Anterior cingulate cortex (tissue), 58 donors: Measurements from ENCODE around the gene PLD4.
"Not testable (repeated sequence)": the region's sequence is repeated elsewhere in the genome, so short reads cannot be mapped to it uniquely, and the experiment has no call there.

Experiments used
- DNase-seq, 58 donors: peaks; one replicate each; lab custom pipeline; 2025; lab: John Stamatoyannopoulos, UW

Gene PLD4, protein sequence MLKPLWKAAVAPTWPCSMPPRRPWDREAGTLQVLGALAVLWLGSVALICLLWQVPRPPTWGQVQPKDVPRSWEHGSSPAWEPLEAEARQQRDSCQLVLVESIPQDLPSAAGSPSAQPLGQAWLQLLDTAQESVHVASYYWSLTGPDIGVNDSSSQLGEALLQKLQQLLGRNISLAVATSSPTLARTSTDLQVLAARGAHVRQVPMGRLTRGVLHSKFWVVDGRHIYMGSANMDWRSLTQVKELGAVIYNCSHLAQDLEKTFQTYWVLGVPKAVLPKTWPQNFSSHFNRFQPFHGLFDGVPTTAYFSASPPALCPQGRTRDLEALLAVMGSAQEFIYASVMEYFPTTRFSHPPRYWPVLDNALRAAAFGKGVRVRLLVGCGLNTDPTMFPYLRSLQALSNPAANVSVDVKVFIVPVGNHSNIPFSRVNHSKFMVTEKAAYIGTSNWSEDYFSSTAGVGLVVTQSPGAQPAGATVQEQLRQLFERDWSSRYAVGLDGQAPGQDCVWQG

DNA sequence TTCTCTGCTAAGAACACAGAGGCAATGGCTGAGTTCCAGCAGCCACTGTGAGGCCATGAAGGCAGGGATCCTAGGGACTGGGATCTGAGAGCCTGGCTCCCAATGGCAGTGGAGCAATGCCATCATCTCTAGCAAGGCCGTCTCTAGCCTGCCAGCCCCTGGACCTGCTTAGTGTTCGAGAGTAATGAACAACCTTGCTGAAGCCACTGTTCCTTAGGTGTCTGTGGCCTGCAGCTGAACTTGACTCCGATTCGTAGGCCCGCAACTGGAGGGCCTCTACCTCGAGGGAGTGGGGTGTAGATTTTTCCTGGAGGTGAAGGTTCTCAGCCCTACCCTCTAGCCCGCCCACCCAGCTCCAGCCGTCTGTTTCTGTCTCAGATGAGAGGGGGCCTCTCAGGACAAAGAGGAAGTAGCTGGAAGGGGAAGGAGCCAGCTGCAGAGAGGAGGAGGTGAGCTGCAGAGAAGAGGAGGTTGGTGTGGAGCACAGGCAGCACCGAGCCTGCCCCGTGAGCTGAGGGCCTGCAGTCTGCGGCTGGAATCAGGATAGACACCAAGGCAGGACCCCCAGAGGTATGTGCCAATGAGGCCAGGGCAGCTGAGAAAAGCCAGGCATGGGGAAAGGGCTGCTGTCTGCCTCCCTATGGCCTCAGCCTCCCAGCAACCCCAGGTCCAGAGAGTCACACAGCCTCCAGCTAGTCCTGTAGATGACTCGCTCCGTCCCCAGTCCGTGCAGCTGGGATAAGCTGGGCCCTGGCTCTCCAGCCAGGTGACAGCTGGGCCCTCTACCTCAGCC is at the start of gene PLD4:
Gene PLD4, plus strand, starts transcription at position 459 of the 793 bp plus-strand sequence. CDS start 2,262 bp downstream, outside the sequence.
- DNase-seq, result no peak

DNA sequence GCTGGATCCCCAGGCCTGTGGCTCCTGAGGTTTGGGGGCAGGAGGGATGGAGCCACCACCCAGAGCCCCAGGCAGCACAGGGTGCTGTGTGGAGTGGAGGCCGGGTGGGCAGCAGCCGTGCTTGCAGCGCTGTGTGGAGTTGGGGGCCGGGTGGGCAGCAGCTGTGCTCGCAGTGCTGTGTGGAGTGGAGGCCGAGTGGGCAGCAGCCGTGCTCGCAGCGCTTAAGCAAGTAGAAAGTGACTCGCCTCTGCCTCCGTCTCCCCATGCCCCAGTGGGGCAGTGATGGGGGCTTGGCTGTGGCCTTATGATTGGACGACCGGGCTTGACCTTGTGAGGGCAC is 49.3 kb upstream of the PLD4 start:
- DNase-seq, result no peak

DNA sequence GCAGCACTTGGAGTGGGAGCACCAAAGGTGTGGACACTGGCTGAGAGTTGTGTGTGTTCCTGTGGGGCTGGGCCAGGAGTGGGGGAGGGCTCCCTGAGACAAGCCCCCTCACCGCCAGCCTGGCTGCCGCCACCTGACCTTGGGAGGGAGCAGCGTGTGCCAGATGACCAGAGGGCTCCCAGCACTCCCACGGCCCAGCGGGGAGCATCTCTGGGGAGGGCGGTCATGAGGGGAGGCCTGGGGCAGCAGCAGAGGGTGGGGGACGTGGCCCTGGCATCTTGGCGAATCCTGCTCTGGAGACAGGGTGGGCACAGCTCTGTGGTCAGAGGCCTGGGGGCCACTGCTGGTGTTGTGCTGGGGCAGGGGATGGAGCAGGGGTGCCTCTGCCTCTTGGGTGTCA is 48.9 kb upstream of the PLD4 start:
- DNase-seq, result no peak

DNA sequence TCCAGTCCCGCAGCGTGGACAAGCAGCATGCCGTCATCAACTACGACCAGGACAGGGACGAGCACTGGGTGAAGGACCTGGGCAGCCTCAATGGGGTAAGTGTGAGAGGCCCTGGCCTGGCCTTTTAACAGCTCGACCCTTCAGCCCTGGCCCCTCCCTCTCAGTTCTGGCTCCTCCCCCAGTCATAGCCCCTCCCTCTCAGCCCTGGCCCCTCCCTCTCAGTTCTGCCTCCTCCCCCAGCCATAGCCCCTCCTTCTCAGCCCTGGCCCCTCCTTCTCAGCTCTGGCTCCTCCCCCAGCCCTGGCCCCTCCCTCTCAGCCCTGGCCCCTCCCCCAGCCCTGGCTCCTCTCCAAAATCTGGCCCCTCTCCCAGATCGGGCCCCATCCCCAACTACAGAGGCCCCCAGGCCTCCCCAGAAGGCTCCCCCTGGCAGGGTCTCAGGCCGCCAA is 48.4 kb upstream of the PLD4 start:
- peak in 1 of 58 donors; percentile 40 for DNase-seq

DNA sequence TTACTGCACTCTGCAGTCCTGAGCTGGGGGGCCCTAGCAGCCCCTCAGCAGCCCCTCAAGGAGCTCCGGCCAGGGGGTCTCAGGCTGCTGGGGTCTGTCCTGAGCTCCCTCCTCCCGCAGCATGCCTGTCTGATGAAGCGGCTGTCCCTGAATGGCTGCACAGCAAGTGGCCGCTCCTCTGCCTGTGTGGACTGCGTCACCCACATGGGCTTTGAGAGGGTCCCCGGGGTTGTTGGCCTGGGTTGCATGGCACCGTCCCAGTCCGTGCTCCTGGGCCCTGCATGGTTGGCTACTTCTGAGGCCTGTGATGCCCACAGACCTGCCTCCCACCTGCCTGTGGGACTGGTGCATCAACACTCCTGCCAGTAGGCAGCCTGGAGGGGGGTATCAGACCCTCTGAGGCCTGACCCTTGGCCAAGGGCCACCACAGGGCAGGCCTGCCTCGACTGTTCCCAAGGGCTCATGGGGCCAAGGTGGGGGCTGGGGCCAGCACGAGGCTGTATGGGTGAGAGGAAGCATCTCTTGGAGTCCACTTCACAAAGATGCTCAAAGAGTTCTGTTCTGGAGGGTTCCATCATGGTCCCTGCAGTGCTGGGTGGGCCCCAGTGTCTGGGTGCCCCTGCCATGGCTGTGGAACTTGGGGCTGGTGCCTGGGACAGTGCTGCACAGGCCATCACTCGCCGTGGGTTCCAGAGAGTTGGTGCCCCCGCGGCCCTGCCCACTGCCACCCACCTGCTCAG is 47.4 kb upstream of the PLD4 start:
- DNase-seq, result no peak

DNA sequence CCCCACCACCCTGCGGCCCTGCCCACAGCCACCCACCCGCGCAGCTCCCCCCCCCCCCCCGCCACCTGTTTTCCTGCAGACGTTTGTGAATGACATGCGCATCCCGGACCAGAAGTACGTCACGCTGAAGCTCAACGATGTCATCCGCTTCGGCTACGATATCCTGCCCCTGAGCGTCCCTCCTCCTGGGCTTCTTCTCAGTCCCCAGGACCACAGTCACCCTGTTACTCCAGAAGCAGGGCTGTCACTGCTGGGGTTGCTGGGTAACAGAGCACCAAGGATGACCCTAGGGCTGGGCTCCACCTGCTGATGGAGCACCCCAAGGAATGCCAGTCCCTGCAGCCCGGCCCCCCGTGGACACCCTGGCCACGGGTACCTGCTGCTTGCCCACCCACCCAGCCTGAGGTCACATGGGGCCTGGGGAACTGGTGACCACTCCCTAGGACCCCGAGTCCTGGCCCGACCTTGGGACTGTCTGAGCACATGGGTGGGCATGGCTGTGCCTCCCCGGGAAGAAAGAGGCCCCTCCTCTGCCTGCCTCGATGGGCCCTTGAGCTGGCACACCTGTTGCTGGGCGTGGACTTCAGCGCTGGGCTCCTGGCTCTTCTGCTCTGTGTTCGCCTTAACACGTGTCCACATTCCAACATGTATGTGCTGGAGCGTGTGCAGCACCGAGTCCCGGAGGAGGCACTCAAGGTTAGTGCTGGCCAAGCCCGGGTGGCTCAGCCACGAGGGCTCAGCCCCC is 46.7 kb upstream of the PLD4 start:
- no peak for DNase-seq

DNA sequence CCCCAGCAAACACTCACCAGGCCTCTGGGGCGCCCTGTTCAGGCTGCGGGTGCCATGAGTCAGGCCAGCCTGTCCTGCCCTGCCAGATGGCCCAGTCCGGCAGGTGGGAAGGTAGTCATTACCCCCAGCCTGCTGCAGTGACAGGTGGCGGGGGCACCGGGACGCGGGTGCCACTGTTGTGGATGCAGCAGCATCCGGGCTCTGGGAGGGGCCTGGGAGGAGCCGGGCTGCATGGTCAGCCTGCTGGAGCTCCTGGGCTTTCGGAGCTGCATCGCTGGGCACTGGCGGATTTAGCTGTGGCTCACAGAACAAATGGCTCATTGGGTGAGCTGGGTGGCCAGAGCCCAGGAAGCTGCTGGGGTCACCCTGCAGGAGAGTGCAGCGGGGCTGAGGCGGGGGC is 46.1 kb upstream of the PLD4 start:
- DNase-seq, result no peak

DNA sequence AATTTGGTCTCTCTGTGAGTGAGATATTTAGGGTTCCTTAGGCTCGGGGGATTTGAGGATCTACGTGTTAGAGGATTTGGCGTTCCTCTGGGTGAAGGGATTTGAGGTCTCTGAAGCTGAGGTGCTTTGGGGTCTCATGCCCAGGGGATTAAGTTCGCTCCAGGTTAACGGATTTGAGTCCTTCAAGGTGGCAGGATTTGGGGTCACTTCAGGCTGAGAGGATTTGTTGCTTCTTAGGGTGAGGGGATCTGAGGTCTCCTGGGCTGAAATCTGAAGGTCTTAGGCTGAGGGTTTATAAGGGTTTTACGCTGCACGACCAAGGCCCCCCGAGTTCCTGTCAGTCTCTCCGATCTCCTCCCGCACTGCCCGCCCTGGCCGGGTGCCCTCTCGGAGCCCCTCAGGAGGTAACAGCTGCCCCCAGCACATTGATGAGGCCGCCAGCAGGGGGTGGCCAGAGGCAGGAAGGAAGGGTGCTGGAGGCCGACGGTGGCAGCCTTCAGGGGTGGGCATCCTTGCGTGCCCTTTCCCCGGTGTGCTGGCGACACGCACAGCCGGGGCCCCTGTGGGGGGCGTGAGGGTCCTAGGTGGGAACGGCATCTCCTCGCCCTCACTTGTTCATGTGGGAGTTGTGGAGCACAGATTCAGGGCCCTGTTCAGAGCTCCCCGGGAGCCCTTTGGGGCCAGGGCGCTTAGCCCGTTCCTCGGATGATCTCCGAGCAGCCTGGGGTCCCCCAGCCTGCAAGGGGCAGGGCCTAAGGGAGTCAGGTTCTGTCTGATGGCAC is 45.3 kb upstream of the PLD4 start:
- DNase-seq, result no peak

DNA sequence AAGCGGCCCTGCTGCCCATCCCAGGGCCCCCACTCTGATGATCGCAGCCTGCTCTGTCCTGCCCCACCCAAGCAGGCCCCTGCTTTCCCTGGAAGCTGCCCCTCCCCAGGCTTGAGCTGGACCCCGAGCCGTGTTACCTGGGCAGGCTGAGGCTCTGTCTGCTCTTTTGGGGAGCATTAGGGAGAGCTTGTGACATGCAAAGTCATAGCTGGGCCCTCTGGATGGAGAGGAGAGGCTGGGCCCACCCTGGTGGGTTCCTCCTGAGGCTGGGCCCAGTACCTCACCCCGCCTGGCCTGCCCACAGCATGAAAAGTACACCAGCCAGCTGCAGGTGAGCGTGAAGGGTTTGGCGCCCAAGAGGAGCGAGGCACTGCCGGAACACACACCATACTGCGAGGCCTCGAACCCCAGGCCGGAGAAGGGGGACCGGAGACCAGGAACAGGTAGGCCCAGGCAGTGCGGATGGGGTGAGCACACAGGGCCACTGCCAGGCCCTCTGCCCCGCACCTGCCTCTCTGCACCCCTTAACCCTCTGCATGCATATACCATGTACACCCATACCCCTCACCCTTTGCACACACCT is 44.6 kb upstream of the PLD4 start:
- DNase-seq, result no peak

DNA sequence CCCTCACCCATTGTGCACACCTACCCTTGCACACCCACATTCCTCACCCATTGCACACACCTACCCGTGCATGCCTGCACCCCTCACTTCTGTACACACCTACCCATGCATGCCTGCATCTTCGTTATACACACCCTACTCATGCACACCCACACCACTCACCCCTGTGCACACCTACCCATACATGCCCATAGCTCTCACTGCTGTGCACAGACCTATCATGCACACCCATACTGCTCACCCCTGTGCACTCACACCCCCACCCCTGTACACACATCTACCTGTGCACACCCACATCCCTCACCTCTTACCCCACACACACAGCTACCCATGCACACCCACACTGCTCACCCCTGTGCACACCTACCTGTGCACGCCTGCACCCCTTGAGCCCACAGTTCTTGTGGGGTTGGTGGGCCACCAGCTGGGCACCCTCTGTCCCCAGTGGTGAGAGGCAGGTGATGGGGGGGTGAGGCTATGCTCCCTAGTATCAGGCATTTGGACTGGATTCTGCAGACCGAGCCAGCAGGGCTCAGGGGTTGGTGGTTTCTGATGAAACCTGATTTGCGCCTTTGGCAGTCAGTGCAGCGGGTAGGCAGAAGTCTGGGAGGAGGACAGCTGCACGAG is 44.0 kb upstream of the PLD4 start:
- DNase-seq, result no peak

DNA sequence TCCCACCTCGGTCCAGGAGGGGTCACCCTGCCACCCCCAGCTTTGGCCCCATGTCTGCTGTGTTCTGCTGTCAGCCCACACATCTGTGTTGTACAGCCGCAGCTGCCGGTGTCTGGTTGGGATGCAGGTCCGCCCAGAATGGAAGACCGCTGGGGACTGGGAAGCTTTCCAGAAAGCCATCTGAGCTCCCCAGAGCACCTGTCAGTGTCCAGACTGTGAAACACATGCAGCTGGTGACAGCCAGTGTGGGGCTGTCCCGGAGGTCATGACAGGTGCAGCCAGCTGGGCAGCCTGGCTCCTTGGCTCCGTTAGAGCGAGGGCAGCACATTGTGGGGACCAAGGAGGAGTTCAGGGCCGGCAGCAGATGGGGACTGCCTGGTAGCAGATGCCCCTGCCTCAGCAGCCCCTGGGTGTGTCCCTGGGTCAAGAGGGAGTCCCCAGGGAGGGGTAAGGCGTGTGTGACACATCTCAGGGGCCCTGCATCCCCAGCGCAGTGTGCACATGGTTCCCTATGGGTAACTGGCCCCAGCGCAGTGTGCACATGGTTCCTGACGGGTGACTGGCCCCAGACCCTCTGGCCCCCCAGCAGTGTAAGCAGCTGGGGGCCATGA is 43.2 kb upstream of the PLD4 start:
- DNase-seq, result no peak

DNA sequence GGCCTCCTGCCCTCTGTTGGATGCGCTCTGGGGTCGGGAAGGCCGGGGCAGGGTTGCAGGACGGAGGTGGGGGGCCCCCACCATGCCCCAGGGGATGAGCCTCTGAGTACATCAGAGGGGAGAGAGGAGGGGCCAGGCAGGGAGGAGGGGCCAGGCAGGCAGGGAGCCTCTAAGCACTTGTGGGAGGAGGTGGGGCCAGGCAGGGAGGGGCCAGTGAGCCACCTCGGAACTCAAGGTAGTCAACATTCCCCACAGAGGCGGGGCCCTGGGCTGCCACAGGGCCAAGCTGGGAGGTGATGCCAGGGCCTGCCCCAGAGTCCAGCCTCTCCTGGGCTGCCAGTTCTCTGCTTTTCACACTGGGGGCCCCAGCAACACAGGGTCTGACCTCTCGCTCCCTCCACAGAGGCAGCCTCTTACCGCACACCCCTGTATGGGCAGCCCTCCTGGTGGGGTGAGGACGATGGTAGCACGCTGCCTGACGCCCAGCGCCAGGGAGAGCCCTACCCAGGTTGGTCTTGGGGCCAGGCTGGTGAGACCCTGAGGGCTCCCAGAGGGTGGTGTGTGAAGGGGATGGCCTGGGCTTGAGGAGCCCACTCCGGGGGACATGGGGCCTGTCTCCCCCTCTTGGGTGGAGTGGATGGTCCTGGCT is 42.2 kb upstream of the PLD4 start:
- DNase-seq, result no peak

DNA sequence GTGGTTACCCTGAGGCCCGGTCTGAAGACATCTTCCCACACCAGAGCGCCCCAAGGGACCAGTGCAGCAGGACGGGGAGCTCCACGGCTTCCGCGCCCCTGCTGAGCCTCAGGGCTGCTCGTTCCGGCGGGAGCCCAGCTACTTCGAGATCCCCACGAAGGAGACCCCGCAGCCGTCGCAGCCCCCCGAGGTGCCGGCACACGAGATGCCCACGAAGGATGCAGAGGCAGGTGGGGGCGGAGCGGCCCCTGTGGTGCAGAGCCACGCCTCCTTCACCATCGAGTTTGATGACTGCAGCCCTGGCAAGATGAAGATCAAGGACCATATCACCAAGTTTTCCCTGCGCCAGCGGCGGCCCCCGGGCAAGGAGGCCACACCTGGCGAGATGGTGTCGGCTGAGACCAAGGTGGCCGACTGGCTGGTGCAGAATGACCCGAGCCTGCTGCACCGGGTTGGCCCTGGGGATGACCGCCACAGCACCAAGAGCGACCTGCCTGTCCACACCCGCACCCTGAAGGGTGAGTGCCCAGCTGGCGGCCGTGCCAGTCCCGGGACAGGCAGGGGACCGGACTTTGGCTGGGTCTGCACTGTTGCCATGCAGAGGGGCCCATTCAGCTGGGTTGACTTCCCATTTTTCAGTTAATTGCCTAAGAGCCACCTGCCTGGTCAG is 41.6 kb upstream of the PLD4 start:
- DNase-seq, result no peak

DNA sequence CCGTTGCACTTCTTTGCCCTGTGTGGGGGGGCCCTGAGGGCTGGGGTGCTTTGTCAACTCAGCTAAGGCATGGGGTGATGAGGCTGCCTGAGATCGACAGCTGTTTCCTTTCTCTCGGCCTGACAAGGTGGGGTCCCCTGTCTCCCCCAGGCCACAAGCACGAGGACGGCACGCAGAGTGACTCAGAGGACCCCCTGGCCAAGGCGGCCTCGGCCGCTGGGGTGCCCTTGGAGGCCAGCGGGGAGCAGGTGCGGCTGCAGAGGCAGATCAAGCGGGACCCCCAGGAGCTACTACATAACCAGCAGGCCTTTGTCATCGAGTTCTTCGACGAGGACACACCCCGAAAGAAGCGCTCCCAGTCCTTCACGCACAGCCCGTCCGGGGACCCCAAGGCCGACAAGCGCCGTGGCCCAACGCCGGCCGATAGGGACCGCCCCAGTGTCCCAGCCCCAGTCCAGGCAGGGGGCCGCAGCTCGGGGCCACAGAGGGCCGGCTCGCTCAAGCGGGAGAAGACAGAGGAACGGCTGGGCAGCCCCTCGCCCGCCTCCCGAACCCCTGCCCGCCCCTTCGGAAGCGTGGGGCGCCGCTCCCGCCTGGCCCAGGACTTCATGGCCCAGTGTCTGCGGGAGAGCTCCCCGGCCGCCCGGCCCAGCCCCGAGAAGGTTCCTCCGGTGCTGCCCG is 40.9 kb upstream of the PLD4 start:
- no peak for DNase-seq

DNA sequence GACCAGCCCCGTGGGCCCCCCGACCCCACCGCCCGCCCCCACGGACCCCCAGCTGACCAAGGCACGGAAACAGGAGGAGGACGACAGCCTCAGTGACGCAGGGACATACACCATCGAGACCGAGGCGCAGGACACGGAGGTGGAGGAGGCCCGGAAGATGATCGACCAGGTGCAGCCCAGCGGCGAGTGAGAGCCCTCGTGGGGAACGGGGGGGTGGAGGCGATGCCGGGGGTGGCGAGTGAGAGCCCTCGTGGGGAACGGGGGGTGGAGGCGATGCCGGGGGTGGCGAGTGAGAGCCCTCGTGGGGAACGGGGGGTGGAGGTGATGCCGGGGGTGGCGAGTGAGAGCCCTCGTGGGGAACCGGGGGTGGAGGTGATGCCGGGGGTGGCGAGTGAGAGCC is 40.3 kb upstream of the PLD4 start:
- not testable (repeated sequence) for DNase-seq
